SU-DHL-6 (cell line): ENCODE results near the gene ARID5B.

ENCODE experiments used
- EZH2phosphoT487 ChIP-seq: fragments of 200-600 bp; sonication (generic), shearing (Covaris generic); conservative IDR thresholded peaks from 2 replicates; pipeline ENCODE4 v1.6.1; 2018; ENCODE audit warnings: mild to moderate bottlenecking, antibody characterized with exemption, low read length, moderate library complexity, mixed read lengths
- TF ChIP-seq, protein P1 (sequence below): fragments of 200-600 bp; sonication (generic); IDR thresholded peaks from one replicate; pipeline ENCODE4 v1.5.1; 2017; ENCODE audit warnings: antibody characterized with exemption, mild to moderate bottlenecking, low read length, moderate library complexity; ENCODE audit not compliant: insufficient read depth, poor library complexity, severe bottlenecking

DNA sequence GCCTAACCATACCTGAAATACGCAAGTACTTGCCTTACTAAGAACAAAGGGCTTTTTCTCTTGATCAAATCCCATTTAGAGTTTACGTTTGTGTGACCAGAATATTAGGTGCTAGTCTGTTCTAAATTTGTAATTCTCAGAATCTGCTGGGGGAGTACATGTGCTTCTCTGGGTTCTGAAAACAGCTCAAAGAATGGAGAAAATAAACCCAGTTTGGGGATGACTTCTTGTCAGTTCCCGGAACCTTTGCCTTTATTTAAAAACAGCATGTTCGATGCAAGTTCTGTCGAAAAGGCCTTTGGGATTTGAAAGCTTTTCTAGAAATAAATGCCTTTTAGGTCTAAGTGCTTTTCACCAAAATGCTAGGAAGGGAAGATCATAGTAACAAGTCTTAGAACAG, 147.0 kb downstream of the ARID5B start:
- TF ChIP-seq, protein P1, sequence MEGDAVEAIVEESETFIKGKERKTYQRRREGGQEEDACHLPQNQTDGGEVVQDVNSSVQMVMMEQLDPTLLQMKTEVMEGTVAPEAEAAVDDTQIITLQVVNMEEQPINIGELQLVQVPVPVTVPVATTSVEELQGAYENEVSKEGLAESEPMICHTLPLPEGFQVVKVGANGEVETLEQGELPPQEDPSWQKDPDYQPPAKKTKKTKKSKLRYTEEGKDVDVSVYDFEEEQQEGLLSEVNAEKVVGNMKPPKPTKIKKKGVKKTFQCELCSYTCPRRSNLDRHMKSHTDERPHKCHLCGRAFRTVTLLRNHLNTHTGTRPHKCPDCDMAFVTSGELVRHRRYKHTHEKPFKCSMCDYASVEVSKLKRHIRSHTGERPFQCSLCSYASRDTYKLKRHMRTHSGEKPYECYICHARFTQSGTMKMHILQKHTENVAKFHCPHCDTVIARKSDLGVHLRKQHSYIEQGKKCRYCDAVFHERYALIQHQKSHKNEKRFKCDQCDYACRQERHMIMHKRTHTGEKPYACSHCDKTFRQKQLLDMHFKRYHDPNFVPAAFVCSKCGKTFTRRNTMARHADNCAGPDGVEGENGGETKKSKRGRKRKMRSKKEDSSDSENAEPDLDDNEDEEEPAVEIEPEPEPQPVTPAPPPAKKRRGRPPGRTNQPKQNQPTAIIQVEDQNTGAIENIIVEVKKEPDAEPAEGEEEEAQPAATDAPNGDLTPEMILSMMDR, result no peak
- no peak for TF ChIP-seq EZH2phosphoT487
